Measurements from ENCODE around the gene KIAA1217.

The KIAA1217 gene

DNA sequence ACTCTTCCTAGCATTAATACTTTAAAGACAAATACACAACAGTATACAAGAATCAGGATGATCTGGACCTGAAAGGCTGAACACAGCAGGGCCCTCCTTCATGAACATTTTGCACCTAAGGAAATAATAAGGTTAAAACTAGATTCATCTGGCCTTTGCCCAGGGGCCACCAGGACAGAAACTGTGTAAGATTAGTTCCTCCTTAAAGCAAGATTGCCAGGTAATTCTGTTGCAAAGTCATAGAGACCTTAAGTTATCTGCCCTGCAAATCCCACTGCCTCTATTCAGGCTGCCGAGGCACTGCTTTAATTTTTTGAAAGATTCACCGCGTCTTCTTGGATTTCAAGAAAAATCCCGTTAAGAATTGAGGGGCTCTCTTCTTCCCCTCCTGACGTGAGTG lies 1.6 kb upstream of the KIAA1217 start:
- no peak for DNase-seq (ENCODE audit: low read depth in 4 of 4, low spot score in 1 of 4)

DNA sequence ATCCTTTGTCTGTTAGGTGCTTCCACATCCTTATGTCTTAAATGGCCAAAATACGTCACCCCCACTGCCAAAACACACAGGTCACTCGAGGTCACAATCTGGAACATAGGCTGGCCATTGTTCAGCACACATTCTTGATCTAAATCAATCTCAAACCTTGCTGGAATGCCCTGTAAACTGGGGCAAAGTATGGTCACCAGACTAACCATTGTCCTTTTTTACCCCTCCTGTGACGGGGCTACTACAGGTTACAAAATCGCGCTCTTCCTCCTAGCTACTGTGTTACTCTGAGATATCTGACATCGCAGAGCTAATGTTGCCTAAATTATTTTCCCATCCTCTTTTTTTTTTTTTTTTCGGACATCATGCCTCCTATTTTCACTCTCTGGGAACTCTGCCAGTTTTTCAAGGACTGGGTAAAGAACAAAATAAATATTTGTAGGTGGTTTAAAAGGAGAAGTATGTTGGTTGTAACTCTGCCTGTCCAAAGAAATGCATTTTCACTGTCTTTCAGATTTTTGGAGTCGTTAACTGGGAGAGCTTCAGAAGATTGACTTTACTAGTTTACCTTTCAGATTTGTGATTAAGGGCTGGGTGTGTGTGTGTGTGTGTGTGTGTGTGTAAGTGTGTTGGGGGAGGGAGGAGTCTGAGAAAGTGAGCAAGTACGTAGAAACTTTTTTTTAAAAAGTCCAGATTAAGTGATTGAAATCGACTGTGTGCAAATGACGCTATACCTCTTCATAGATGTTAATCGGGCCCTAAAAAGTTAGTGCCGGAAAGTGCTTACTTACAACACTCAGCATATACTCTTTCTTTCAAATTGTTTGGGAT lies 942 bp upstream of the KIAA1217 start:
- DNase-seq (ENCODE audit: low read depth in 4 of 4, low spot score in 1 of 4), result no peak

DNA sequence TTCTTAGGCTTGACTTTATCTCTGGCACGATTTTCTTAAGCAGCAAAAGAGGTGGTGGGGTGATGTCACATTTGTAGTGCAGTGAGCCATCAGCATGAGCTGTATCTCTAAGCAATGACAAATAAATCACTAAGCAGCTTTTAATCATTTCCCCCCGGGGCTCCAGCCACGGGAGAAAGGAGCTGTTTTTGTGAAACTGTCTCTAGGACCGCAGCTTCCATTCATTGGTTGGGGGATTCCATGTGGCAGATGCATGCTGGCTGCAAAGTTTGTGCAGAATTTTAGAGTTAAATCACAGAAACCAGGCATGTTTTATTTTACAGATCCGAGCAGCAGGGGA lies 464 bp downstream of the KIAA1217 start:
- peak in 2 of 4 experiments; percentile 11 to 18 for DNase-seq (ENCODE audit: low read depth in 4 of 4, low spot score in 1 of 4)

DNA sequence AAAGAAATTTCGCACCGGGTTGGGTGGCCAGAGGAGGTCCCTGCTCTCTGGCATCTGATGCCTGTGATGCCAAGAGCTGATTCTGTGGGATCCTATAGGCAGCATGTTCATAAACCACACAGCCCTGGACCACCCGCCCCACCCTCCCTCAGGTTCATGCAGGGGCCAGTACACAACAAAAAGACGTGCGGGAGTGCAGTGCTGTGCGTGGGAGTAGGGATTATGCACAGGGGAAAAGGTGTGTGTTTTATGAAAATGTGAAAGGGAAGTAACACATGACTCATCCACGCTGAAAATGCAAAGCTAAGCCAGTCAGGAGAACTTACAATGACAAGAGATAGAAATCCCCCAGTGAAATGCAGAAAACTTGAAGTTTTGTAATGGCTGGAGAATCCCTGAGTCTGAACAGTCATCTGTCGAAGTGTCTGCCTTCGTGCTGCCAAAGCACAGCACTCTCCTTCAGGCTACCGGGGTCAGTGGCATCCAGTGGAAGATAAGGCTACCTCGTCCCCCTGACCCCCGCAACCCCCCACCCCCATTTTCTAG lies 1.1 kb downstream of the KIAA1217 start:
- DNase-seq (ENCODE audit: low read depth in 4 of 4, low spot score in 1 of 4), result peak in 3 of 4 experiments; percentile 23 to 33 (median 31)

DNA sequence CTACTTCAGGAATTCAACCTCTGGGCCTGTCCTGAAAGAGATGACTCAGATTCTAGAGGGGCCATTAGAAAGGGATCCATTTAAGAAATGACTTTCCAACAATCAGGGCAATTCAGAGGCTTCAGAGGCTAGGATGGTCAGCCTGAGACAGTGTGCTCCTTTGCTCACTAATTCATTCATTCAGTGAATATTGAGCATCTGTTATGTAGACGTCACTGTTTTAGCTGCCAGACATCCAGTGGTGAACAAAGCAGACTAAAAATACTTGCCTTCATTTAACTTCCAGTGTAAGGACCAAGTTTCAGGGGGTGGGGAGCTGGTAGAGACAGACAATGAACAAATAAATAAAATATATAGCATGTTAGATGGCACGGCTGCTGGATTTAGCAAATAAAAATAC lies 1.6 kb downstream of the KIAA1217 start:
- DNase-seq (ENCODE audit: low read depth in 4 of 4, low spot score in 1 of 4), result no peak

DNA sequence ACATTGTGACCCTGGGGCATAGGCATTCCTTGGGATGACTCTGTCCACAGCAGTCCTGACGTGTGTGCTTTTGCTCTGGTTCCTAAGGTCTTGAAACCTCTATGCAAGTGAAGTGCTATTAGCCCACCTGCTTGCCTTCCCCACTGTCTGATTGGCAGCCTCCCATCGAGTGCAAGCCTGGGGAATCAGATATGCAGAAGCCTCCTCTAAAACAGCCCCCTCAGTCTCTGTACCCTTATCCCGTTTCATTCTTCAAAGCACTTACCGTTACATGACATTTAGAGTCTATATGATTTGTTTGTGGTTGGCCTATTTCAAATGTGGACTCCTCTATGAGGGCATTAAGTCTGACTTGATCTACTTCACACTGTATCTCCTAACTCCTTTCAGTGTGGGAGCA lies 4.3 kb downstream of the KIAA1217 start:
- no peak for DNase-seq (ENCODE audit: low read depth in 4 of 4, low spot score in 1 of 4)

DNA sequence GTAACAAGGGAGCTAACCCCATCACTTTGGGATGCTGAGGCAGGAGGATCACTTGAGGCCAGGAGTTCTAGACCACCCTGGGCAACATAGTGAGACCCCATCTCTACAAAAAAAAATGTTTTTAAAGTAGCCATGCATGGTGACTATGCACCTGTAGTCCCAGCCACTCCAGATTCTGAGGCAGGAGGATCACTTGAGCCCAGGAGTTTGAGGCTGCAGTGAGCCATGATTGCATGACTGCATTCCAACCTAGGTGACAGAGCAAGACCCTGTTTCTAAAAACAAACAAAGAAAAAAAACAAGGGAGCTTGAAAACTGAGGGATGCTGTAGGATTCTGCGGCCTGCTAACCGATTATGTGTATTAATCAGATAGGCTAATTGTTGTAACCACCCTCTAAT lies 4.9 kb downstream of the KIAA1217 start:
- DNase-seq (ENCODE audit: low read depth in 4 of 4, low spot score in 1 of 4), result no peak

DNA sequence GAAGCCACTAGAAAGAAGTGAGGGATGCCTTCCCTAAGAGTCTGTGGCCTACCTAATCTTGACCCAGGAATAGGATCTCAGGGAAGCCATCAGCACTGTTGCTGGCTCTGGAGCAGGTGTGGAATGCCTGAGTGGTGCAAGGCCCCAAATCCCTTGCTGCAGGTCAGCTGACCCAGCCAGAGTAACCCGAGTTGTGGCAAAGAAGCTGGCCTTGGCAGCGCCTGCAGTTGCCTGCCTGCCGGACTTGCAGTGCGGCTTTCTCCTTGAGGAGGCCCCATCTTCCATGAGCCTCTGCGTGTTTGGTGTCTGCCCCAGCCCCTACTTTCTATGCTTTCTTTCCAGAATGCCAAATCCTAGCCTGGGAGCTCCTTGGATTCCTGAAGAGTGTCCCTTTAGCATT lies 5.8 kb downstream of the KIAA1217 start:
- DNase-seq (ENCODE audit: low read depth in 4 of 4, low spot score in 1 of 4), result no peak

DNA sequence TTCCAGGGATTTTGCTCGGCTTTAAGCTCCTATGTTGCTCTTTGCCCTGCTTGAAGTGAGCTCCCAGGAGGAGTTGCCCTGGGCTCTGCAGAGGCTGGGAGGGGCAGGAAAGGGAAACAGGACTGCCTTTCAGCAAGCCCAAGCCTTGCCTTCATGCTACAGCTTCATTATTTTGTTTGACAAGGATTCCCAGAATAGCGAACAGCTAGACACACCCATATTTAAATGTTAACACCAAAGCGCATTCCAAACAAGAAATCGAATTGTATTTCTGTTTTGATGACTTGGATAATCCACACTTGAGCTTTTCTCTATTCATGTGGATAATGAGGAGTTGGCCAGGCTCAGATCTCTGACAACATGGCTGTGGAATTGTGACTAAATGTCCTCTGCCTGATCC lies 6.3 kb downstream of the KIAA1217 start:
- no peak for DNase-seq (ENCODE audit: low read depth in 4 of 4, low spot score in 1 of 4)

DNA sequence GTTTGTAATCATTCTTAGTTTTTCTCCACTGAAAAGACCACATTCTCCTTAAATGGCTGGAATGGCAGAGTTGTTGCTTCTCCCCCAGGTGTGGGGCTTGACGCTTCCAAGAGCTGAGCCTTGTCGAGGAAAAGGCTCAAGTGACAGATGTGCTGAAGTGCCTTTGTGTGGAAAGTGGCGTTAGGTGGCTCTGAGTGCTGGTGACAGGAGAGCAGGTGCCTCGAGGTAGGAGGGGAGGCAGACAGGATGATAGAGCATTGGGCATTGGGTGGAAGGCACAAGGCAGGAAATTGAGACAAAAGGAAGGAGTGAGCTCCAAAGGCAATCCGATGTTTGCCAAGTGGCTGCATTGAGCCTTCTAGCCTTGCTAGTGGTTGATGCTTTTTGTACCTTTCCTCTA lies 6.7 kb downstream of the KIAA1217 start:
- no peak for DNase-seq (ENCODE audit: low read depth in 4 of 4, low spot score in 1 of 4)

DNA sequence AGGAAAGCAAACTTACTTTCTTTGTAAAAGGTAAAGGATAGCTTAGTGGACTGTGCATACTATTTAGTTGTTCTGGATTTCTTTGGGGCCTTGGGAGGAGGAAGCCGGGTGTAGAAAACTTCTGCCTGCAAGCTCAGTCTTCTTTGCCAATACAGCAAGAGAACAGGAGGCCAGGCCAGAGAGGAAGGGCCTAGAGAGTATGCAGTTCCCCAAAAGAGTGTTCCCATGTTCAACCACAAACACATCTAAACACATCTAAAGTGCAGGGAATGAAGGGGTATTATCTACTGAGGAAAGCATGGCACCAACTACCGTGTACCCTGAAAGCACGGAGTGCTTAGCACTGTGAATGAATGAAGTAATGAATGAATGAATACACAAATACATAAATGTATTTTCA lies 11.0 kb downstream of the KIAA1217 start:
- no peak for DNase-seq (ENCODE audit: low read depth in 4 of 4, low spot score in 1 of 4)

DNA sequence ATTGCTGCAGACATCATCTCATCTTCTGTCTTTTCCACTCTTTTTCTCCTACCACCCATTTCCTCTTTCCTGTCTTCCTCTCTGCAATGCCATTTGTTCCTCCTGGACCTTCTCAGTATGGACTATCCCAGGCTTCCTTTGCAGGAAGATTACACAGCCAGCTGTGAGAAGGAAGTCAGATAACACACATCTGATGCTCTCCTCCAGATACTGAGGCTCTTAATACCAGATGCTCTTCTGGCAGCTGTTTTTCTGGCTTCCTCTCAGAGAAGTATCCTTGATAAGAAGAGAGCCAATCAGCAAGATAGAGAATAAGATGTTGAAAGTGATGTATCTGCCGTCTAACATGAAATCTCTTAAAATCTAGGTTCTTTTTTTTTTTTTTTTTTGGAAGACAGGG lies 14.4 kb downstream of the KIAA1217 start:
- no peak for DNase-seq (ENCODE audit: low read depth in 4 of 4, low spot score in 1 of 4)

DNA sequence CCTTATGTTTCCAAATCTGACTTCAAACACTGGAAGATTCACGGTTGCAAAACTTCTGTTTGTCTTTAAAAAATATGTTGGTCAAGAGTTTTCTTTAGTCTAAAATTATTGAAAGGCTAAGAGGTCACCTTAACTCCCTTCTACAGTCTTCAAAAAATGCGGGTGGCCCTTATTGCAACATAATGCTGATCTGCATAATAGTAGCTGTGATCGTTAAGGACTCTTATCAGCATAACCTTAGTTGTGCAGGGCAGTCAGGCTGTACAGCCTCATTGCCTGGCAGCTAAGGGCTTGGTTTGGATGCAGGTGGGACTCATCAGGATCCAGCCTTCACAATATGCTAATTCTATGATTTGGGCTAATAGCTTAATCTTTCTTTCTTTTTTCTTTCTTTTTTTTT lies 15.0 kb downstream of the KIAA1217 start:
- DNase-seq (ENCODE audit: low read depth in 4 of 4, low spot score in 1 of 4), result no peak

DNA sequence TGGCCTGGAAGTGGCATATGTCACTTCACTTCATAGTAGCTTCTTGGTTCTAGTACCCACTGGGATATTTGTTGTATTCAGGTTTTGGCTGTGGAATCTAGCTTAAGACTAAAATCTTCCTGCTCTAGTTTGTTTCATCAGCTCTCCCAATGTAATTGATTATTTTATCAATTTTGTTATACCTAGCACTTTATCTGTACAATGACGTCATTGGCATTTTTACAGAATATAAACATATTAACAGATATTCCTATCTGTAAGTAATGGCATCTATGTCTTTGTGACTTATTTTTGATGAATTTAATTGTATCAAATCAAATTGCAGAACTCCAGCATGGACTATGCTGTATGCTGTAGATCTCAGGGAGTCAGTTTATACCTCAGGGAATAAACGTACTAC lies 19.7 kb downstream of the KIAA1217 start:
- DNase-seq (ENCODE audit: low read depth in 4 of 4, low spot score in 1 of 4), result no peak

DNA sequence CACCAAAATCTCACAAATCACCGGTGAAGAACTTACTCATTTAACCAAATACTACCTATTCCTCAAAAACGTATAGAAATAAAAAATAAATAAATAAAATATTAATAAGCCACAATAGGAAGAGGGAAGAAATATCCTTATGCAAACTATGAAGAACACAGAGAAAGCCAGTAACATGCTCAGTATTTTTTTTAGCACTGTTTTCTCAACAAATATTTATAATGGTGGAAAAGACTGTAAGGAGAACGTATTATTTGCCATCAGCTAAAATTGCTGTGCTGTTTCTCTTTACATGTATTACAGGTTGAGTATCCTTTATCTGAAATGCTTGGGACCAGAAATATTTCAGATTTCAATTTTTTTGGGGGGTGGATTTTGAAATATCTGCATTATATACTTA lies 21.0 kb downstream of the KIAA1217 start:
- DNase-seq (ENCODE audit: low read depth in 4 of 4, low spot score in 1 of 4), result no peak

DNA sequence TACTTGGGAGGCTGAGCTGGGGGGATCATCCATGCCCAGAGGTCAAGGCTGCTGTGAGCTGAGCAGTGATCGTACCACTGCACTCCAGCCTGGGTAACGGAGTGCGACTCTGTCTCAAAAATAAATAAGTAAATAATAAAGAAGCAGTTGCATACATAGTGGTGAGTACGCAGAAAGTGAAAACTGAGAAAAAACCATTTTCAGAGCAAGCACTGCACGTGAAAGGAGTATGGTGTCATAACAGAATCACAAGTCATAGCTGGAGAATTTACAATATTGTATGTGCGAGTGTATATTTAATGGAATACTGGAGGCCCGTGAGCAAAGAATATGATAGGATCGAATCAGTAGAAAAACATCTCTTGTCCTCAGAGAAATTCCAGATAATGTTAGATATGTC lies 22.3 kb downstream of the KIAA1217 start:
- DNase-seq (ENCODE audit: low read depth in 4 of 4, low spot score in 1 of 4), result no peak

DNA sequence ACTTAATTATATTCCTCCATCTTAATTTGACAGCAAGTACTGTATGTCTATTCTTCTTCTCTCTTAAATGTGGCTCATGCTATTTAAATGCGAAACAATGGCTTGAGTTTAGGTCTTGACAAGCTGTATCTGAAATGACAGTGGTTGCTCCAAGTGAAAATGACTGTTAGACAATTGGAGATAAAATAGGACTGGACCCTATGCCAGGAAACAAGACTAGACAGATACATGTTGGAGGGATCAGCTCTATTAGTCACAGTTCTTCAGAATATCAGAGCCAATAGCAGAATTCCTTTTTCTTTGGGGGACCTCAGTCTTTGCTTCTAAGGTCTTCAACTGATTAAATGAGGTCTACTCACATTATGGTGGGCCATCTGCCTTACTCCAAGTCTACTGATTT lies 25.8 kb downstream of the KIAA1217 start:
- no peak for DNase-seq (ENCODE audit: low read depth in 4 of 4, low spot score in 1 of 4)

DNA sequence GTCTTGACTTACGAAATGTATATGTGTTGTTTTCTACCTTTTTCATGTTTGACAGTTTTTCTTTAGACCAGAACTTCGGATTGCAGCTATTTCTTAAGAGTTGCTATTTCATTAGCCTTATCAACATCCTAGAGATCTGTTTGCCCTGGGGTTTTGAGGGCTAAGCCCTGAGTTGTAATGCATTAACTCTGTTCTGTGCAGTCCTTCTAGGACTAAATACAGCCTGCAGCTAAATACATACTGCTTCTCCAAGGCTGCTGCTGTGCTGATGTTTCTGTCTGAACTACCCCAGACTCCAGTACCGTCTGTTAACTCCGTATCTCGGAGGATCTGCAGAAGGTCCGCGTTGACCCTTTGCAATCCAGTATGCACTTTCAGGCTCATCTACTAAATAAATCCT lies 26.5 kb downstream of the KIAA1217 start:
- no peak for DNase-seq (ENCODE audit: low read depth in 4 of 4, low spot score in 1 of 4)

DNA sequence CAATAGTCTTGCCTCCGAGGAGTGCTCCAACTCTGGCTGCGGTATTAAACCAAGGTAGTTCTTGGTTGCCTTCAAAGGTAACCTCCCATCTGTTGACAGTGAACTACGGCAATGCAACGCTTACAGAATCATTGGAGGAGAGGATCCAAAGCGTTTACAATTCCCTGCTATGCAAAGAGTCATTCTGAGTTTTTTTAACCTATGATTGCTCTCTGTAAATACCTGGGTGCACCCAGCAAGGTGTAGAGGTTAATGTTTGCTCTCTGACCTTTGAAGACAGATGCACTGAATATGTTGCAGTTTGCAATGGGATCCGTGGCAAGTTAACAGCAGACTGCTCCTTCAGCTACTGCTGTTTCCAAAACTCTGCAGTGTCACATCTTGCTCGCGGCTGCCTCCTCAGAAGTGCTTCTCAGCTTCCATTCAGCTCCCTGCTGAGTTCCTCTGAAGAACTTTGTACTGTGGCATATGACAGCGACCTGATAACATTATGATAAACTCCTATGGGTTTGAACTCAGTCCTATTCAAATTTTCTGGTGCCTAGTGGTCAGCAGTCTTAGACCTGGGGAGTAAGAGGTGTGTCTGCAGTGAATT lies 29.0 kb downstream of the KIAA1217 start:
- DNase-seq (ENCODE audit: low read depth in 4 of 4, low spot score in 1 of 4), result no peak

DNA sequence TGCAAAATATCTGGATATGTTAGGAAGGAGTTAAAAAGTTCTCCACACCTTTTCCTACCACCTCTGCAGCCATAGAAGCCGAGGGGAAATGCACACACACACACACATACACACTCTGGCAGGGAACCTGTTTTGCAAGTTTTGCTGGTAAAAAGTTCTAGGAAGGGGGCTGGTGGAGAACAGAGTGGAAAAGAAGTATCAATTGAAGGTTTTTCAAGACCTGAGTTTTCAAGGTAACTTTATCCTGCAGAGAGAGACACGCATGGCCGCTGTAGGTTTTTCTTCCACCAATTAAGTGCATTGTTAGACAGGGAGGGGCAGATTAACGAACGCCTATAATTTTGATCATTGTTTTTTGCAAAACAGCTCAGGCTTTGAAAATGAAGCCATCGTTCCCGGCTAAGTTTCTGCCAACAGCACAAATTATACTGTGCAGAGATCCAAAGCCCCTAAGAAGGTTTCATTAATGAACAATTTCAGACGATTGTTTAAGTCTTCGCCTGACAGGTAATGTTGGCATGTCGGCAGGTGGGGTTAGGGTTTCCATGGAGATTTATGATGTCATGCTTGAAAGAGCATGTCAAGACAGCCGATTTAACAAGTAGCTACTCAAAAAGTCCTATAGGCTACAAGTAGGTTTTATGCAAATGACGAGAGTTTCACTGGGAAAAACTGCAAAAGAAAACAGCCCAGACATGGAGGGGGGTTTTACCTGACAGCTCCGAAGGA lies 29.7 kb downstream of the KIAA1217 start:
- DNase-seq (ENCODE audit: low read depth in 4 of 4, low spot score in 1 of 4), result no peak

DNA sequence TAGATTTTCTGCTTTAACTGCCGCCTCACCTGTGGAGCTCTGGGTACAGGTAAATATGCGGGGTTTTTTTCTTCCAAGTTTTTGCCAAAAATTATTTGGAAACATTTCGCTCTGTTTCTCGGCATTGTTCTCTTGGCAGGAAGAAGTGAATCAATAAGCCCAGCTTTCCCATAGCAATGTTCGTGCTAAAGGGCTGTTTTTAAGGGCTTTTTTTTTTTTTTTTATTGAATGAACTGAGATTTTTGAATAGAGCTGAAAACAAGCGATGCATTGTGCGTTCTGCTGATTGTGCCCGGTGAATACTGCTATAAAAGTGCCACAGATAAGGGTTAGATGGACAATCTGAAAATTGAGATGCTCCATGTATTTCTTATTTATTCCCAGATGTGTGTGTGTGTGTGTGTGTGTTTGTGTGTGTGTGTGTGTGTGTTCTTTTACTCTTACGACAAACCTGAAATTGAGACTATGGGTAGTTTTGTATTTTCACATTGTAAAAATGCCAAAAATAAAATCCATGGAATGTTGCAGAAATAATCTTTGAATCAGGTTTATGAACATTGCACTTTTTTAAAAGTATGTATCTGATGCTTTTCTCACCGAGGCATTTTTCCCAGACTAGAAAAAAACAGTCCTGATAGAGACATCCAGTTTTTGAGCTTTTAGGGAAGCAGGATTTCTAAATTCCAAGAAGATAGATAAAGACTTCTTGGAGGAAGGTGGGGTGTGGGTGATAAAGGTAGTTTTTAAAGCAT lies 30.5 kb downstream of the KIAA1217 start:
- no peak for DNase-seq (ENCODE audit: low read depth in 4 of 4, low spot score in 1 of 4)

All from stimulated activated CD4-positive, alpha-beta T cell treated with anti-CD3 and anti-CD28 coated beads, Interleukin-1b, Interleukin-23, amount 100 ng/mL, for 24 hours (primary cell).